Hepatic stellate cell (primary cell): ENCODE measurements around the gene NGRN.

Experiments used
- DNase-seq: peaks from one replicate; pipeline ENCODE4 v3.0.0; 2011; ENCODE audit warnings: low spot score

NGRN gene

DNA sequence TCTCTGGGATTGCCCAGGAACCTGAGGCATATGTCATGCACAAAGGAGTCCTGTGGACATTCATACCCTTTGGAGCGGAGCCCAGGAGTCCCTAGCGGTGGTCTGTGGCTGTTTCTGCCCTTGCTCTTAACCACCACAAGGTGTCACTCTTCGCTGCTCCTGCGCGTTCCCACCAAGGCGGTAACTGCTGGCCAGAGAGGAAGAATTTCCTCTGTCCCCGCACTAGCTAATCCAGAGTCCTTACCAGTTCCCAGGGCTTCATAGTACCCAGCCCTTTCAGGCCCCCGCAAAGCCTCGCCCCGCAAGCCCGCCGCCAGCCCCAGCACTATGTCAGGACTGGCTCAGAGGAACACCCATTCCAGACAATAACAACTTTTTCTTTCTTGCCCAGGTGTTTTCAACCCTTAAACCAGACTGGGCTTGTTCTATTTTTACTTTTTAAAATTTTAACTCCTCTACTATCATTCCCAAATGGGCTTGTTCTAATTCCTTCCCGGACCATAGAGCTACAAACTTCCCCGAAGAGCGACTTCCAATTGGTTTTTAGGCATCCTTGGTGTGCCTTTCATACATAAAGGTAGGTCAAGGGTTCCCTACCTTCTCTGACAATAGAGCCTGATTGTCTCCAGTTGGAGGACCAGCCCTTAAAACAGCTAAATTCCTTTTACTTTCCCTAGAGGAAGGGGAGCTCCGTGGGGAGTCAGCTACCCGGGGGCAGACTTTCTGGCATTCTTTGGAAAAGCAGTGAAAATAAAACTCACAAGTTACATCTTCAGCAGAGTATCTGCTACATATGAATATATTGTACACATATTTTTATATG is 54.8 kb downstream of the NGRN start:
- DNase-seq: peak; percentile 81

DNA sequence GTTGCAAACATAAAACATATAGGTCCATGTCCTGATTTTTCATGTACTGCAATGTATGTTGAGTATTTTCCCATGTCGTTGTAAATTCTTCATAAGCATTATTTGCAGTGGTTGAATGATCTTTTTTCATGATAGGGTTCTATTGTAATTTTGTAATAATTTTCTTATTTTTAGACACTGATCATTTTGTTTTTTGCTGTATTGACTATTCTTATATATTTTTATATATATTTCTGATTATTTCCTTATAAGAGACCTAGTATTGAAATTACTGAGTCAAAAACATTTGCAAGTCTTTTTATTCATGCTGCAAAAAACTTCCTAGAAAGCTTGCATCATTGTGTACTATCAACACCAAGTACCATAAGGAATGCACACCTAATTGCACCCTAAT is 55.4 kb downstream of the NGRN start:
- no peak for DNase-seq
